DND-41 (cell line): ENCODE data around the gene PCNX2.

Source experiments
- ATAC-seq: fragments of 200-7000 bp; cut with Tn5 transposase; 3 replicates; pipeline ENCODE4 v1.9.1; 2021; ENCODE audit warnings: low read depth; ENCODE audit not compliant: insufficient read depth
- DNase-seq: peaks from one replicate; pipeline ENCODE4 v3.0.0-alpha.2; 2020
- H2AFZ ChIP-seq: 2 replicates; pipeline ENCODE4 v1.6.0; 2012; ENCODE audit warnings: low read depth, low read length
- H3K27ac ChIP-seq: 2 replicates; pipeline ENCODE4 v1.5.1; 2012; ENCODE audit warnings: low read length, inconsistent platforms
- H3K27me3 ChIP-seq: fragments of 200-600 bp; sonication (generic); 2 replicates; pipeline ENCODE4 v1.6.0; 2012; ENCODE audit warnings: low read length, mild to moderate bottlenecking, inconsistent platforms; ENCODE audit not compliant: insufficient read depth, poor library complexity
- H3K36me3 ChIP-seq: 2 replicates; pipeline ENCODE4 v1.5.1; 2012; ENCODE audit warnings: low read length, inconsistent platforms; ENCODE audit not compliant: insufficient read depth
- H3K4me1 ChIP-seq: 2 replicates; pipeline ENCODE4 v1.5.1; 2012; ENCODE audit warnings: mild to moderate bottlenecking, low read length; ENCODE audit not compliant: insufficient read depth
- H3K4me2 ChIP-seq: 2 replicates; pipeline ENCODE4 v1.6.0; 2012; ENCODE audit warnings: mild to moderate bottlenecking, moderate library complexity, low read length, inconsistent platforms; ENCODE audit not compliant: insufficient read depth
- H3K4me3 ChIP-seq, 2 experiments: fragments of 200-600 bp in 1 of 2; shearing (Covaris generic) in 1 of 2; 2 replicates each; pipeline ENCODE4 v1.5.1; 2012 to 2016; ENCODE audit warnings: inconsistent platforms in 2 of 2, low read length in 2 of 2, mild to moderate bottlenecking in 2 of 2, low read depth in 1 of 2, moderate library complexity in 1 of 2
- H3K79me2 ChIP-seq: 2 replicates; pipeline ENCODE4 v1.6.0; 2012; ENCODE audit warnings: low read length, inconsistent platforms; ENCODE audit not compliant: insufficient read depth
- H3K9ac ChIP-seq: 2 replicates; pipeline ENCODE4 v1.6.0; 2012; ENCODE audit warnings: low read depth, mild to moderate bottlenecking, inconsistent platforms, low read length, moderate library complexity
- H3K9me3 ChIP-seq: 2 replicates; pipeline ENCODE4 v1.5.1; 2012; ENCODE audit warnings: low read length, moderate library complexity, mild to moderate bottlenecking, inconsistent platforms; ENCODE audit not compliant: insufficient read depth, severe bottlenecking
- H4K20me1 ChIP-seq: 2 replicates; pipeline ENCODE4 v1.6.0; 2012; ENCODE audit warnings: low read length; ENCODE audit not compliant: insufficient read depth
- CTCF ChIP-seq: IDR thresholded peaks from 2 replicates; pipeline ENCODE4 v1.5.1; 2012; ENCODE audit warnings: borderline replicate concordance, low read length, moderate library complexity, mild to moderate bottlenecking; ENCODE audit not compliant: poor library complexity, severe bottlenecking; ENCODE audit errors: extremely low read depth
- EZH2 ChIP-seq: IDR thresholded peaks from 3 replicates; pipeline ENCODE4 v1.6.1; 2012; ENCODE audit warnings: borderline replicate concordance, low read depth, mild to moderate bottlenecking, moderate library complexity, low read length, inconsistent platforms; ENCODE audit not compliant: severe bottlenecking

The PCNX2 gene

GRCh38 chr1:232978815-232979214, 316.7 kb downstream of the PCNX2 start:
- Histone ChIP-seq H3K36me3 (peaks cover 56% of the 10 kb centered on the region), H3K9me3 (peaks cover 4% of the 10 kb centered on the region), H2AFZ (no peak overlapping the region), H3K4me2 (no peak overlapping the region), H3K27me3 (no peaks in the 10 kb centered on the region), H3K27ac (no peak overlapping the region), H3K79me2 (no peaks in the 10 kb centered on the region), H3K4me1 (no peaks in the 10 kb centered on the region), H4K20me1 (no peaks in the 10 kb centered on the region), H3K4me3 (no peak overlapping the region), H3K9ac (no peak overlapping the region)
- ATAC-seq = peak; percentile 29; the same call in 1 of the 3 replicates
- no peak for DNase-seq
- TF ChIP-seq CTCF (no peak), EZH2 (no peak)

GRCh38 chr1:232978091-232978634, 317.4 kb downstream of the PCNX2 start:
- Histone ChIP-seq H3K27ac (peak overlapping the region; percentile 7; the same call in 1 of the 2 replicates), H3K4me3 (no peak overlapping the region), H2AFZ (no peak overlapping the region), H3K9me3 (peaks cover 9% of the 10 kb centered on the region), H3K27me3 (no peaks in the 10 kb centered on the region), H3K36me3 (peaks cover 62% of the 10 kb centered on the region), H3K9ac (no peak overlapping the region), H3K4me1 (no peaks in the 10 kb centered on the region), H3K4me2 (no peak overlapping the region), H4K20me1 (no peaks in the 10 kb centered on the region), H3K79me2 (no peaks in the 10 kb centered on the region)
- TF ChIP-seq EZH2 = no peak
- TF ChIP-seq CTCF = no peak
- ATAC-seq (no peak), DNase-seq (no peak)

- H3K36me3 ChIP-seq = peaks cover 94% of the 10 kb centered on the region
- ATAC-seq = no peak
- no peak for DNase-seq
Observed at GRCh38 chr1:232974971-232975370, 320.6 kb downstream of the PCNX2 start.

More at GRCh38 chr1:232974971-232975370, 320.6 kb downstream of the PCNX2 start:
- Histone ChIP-seq H3K79me2 (no peaks in the 10 kb centered on the region), H3K4me2 (no peak overlapping the region), H3K9me3 (peaks cover 15% of the 10 kb centered on the region), H3K27ac (no peak overlapping the region), H3K4me1 (no peaks in the 10 kb centered on the region), H3K4me3 (no peak overlapping the region), H3K27me3 (no peaks in the 10 kb centered on the region), H4K20me1 (no peaks in the 10 kb centered on the region), H2AFZ (no peak overlapping the region), H3K9ac (no peak overlapping the region)
- TF ChIP-seq EZH2 (no peak), CTCF (no peak)
